Activated naive CD8-positive, alpha-beta T cell (primary cell): ENCODE results near the gene KREMEN1.

Experiments
- H3K27ac Mint-ChIP-seq: one replicate; pipeline ENCODE4 v1.8.0; 2021; ENCODE audit warnings: mixed read lengths
- H3K27me3 Mint-ChIP-seq: one replicate; pipeline ENCODE4 v1.8.0; 2021; ENCODE audit warnings: mixed read lengths
- H3K36me3 Mint-ChIP-seq: one replicate; pipeline ENCODE4 v1.8.0; 2021; ENCODE audit warnings: mixed read lengths
- H3K4me1 Mint-ChIP-seq: one replicate; pipeline ENCODE4 v1.8.0; 2021; ENCODE audit warnings: low read depth, mixed read lengths
- H3K4me3 Mint-ChIP-seq: one replicate; pipeline ENCODE4 v1.8.0; 2021; ENCODE audit warnings: mild to moderate bottlenecking, mixed read lengths
- H3K9me3 Mint-ChIP-seq: one replicate; pipeline ENCODE4 v1.8.0; 2021; ENCODE audit warnings: low read depth, mixed read lengths

Gene KREMEN1

GRCh38 chr22:29167032-29167911 lies 94.4 kb downstream of the KREMEN1 start:
- Mint-ChIP-seq H3K9me3 (no peaks in the 10 kb centered on the region), H3K27me3 (peaks cover 12% of the 10 kb centered on the region), H3K4me3 (peak overlapping the region; percentile 44), H3K27ac (no peak overlapping the region), H3K36me3 (no peaks in the 10 kb centered on the region), H3K4me1 (peaks cover 17% of the 10 kb centered on the region)

GRCh38 chr22:29171721-29172120 lies 98.9 kb downstream of the KREMEN1 start:
- Mint-ChIP-seq H3K27ac (no peak overlapping the region), H3K9me3 (peaks cover 21% of the 10 kb centered on the region), H3K27me3 (peaks cover 12% of the 10 kb centered on the region), H3K4me3 (no peak overlapping the region), H3K36me3 (peaks cover 7% of the 10 kb centered on the region), H3K4me1 (peaks cover 11% of the 10 kb centered on the region)

GRCh38 chr22:29172216-29172615 lies 99.4 kb downstream of the KREMEN1 start:
- peaks cover 6% of the 10 kb centered on the region for H3K4me1 Mint-ChIP-seq
- no peak overlapping the region for H3K27ac Mint-ChIP-seq
- H3K27me3 Mint-ChIP-seq = peaks cover 14% of the 10 kb centered on the region

GRCh38 chr22:29175312-29175835 lies 102.5 kb downstream of the KREMEN1 start:
- Mint-ChIP-seq H3K4me3 (no peak overlapping the region), H3K9me3 (peaks cover 21% of the 10 kb centered on the region), H3K36me3 (peaks cover 7% of the 10 kb centered on the region), H3K27ac (no peak overlapping the region), H3K4me1 (no peaks in the 10 kb centered on the region), H3K27me3 (peaks cover 9% of the 10 kb centered on the region)

More at GRCh38 chr22:29172216-29172615, 99.4 kb downstream of the KREMEN1 start:
- peaks cover 21% of the 10 kb centered on the region for H3K9me3 Mint-ChIP-seq
- H3K36me3 Mint-ChIP-seq = peaks cover 7% of the 10 kb centered on the region
- no peak overlapping the region for H3K4me3 Mint-ChIP-seq

- H3K4me1 Mint-ChIP-seq = no peaks in the 10 kb centered on the region
- no peaks in the 10 kb centered on the region for H3K36me3 Mint-ChIP-seq
- no peak overlapping the region for H3K27ac Mint-ChIP-seq
- H3K4me3 Mint-ChIP-seq = no peak overlapping the region
- peaks cover 2% of the 10 kb centered on the region for H3K27me3 Mint-ChIP-seq
- no peaks in the 10 kb centered on the region for H3K9me3 Mint-ChIP-seq
Measured at GRCh38 chr22:29183971-29184848, 111.4 kb downstream of the KREMEN1 start.

- no peak overlapping the region for H3K27ac Mint-ChIP-seq
- H3K36me3 Mint-ChIP-seq = no peaks in the 10 kb centered on the region
- H3K4me3 Mint-ChIP-seq = no peak overlapping the region
- H3K27me3 Mint-ChIP-seq = peaks cover 2% of the 10 kb centered on the region
- no peaks in the 10 kb centered on the region for H3K9me3 Mint-ChIP-seq
- no peaks in the 10 kb centered on the region for H3K4me1 Mint-ChIP-seq
Measured at GRCh38 chr22:29184849-29185490, 112.1 kb downstream of the KREMEN1 start.

GRCh38 chr22:29186302-29186701 lies 113.5 kb downstream of the KREMEN1 start:
- no peak overlapping the region for H3K4me3 Mint-ChIP-seq
- H3K27me3 Mint-ChIP-seq = peaks cover 2% of the 10 kb centered on the region
- no peak overlapping the region for H3K27ac Mint-ChIP-seq
- no peaks in the 10 kb centered on the region for H3K9me3 Mint-ChIP-seq
- no peaks in the 10 kb centered on the region for H3K4me1 Mint-ChIP-seq
- H3K36me3 Mint-ChIP-seq = no peaks in the 10 kb centered on the region

GRCh38 chr22:29187831-29188230 lies 115.0 kb downstream of the KREMEN1 start:
- Mint-ChIP-seq H3K9me3 (no peaks in the 10 kb centered on the region), H3K4me1 (no peaks in the 10 kb centered on the region), H3K27ac (no peak overlapping the region), H3K36me3 (no peaks in the 10 kb centered on the region), H3K4me3 (no peak overlapping the region), H3K27me3 (peaks cover 2% of the 10 kb centered on the region)

- no peak overlapping the region for H3K27ac Mint-ChIP-seq
- no peaks in the 10 kb centered on the region for H3K4me1 Mint-ChIP-seq
- H3K36me3 Mint-ChIP-seq = peaks cover 2% of the 10 kb centered on the region
- H3K4me3 Mint-ChIP-seq = no peak overlapping the region
- H3K9me3 Mint-ChIP-seq = no peaks in the 10 kb centered on the region
- H3K27me3 Mint-ChIP-seq = peaks cover 4% of the 10 kb centered on the region
Measured at GRCh38 chr22:29190051-29190450, 117.2 kb downstream of the KREMEN1 start.

- H3K36me3 Mint-ChIP-seq = peaks cover 2% of the 10 kb centered on the region
- H3K27me3 Mint-ChIP-seq = peaks cover 4% of the 10 kb centered on the region
- no peak overlapping the region for H3K4me3 Mint-ChIP-seq
- H3K4me1 Mint-ChIP-seq = no peaks in the 10 kb centered on the region
- no peak overlapping the region for H3K27ac Mint-ChIP-seq
- no peaks in the 10 kb centered on the region for H3K9me3 Mint-ChIP-seq
Measured at GRCh38 chr22:29190918-29191317, 118.1 kb downstream of the KREMEN1 start.

- Mint-ChIP-seq H3K4me1 (no peaks in the 10 kb centered on the region), H3K27ac (no peak overlapping the region), H3K4me3 (no peak overlapping the region), H3K27me3 (peaks cover 4% of the 10 kb centered on the region), H3K36me3 (peaks cover 2% of the 10 kb centered on the region), H3K9me3 (no peaks in the 10 kb centered on the region)
Measured at GRCh38 chr22:29193021-29193420, 120.2 kb downstream of the KREMEN1 start.

GRCh38 chr22:29194184-29194583 lies 121.3 kb downstream of the KREMEN1 start:
- Mint-ChIP-seq H3K9me3 (no peaks in the 10 kb centered on the region), H3K4me1 (no peaks in the 10 kb centered on the region), H3K36me3 (peaks cover 2% of the 10 kb centered on the region), H3K27ac (no peak overlapping the region), H3K27me3 (peaks cover 2% of the 10 kb centered on the region), H3K4me3 (no peak overlapping the region)

GRCh38 chr22:29195118-29195963 lies 122.5 kb downstream of the KREMEN1 start:
- peaks cover 6% of the 10 kb centered on the region for H3K27me3 Mint-ChIP-seq
- no peaks in the 10 kb centered on the region for H3K4me1 Mint-ChIP-seq
- no peak overlapping the region for H3K27ac Mint-ChIP-seq
- H3K4me3 Mint-ChIP-seq = no peak overlapping the region
- peaks cover 2% of the 10 kb centered on the region for H3K36me3 Mint-ChIP-seq
- H3K9me3 Mint-ChIP-seq = no peaks in the 10 kb centered on the region
